SK-N-MC (cell line): ENCODE measurements around the gene CBS.
"Not testable (repeated sequence)": the region's sequence is repeated elsewhere in the genome, so short reads cannot be mapped to it uniquely, and the experiment has no call there.

Experiments used
- EZH2 ChIP-seq: fragments of 200-600 bp; sonication (generic); IDR thresholded peaks from one replicate; pipeline ENCODE4 v1.6.1; 2017; ENCODE audit warnings: antibody characterized with exemption
- FOXP2 ChIP-seq: optimal IDR thresholded peaks from 2 replicates; pipeline ENCODE3; 2011; ENCODE audit warnings: mild to moderate bottlenecking, moderate library complexity; ENCODE audit not compliant: insufficient read depth; ENCODE audit errors: extremely low read length, control extremely low read depth
- POLR2AphosphoS5 ChIP-seq: IDR thresholded peaks from 2 replicates; pipeline ENCODE4 v1.6.1; 2012; ENCODE audit warnings: mild to moderate bottlenecking, low read depth, low read length, borderline replicate concordance

DNA sequence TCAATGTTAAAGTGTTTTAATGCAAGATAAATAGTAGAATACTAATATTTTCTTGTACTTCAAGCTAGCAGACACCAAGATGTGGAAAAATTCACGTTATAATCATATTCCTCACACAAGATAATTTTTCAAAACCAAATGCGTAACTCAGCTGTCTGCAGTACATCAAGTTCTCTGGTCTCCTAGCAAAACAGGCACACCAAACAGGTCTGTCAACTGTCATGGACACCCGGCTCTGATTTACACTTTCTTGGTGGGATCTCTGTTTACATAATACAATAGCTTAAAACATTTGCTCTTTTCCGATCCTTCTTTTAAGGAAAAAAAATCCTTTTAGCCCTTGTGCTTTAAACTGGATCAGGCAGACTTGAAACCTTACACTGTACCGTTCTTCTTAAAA is 26.0 kb upstream of the CBS start:
- TF ChIP-seq EZH2, POLR2AphosphoS5, FOXP2: not testable (repeated sequence)
